ENCODE results near the gene NR1H4.

NR1H4 gene

GRCh38 chr12:100504804-100505203 lies 31.1 kb downstream of the NR1H4 start:
- TF ChIP-seq ZNF274 (IDR thresholded peaks at IDR 0.05; ENCODE audit: low read depth, low read length) (no peak), YY1 (IDR thresholded peaks at IDR 0.05; ENCODE audit: insufficient read depth, insufficient read length) (no peak), SUZ12 (IDR thresholded peaks at IDR 0.05; ENCODE audit: extremely low read depth, insufficient read depth, insufficient read length) (no peak)
- H3K4me1 ChIP-seq (ENCODE audit: insufficient read depth, insufficient read length): no peaks in the 10 kb centered on the region

GRCh38 chr12:100508751-100509150 lies 35.1 kb downstream of the NR1H4 start:
- no peak for TF ChIP-seq YY1 (IDR thresholded peaks at IDR 0.05; ENCODE audit: insufficient read depth, insufficient read length)
- TF ChIP-seq ZNF274 (IDR thresholded peaks at IDR 0.05; ENCODE audit: low read depth, low read length): no peak
- no peak for TF ChIP-seq SUZ12 (IDR thresholded peaks at IDR 0.05; ENCODE audit: extremely low read depth, insufficient read depth, insufficient read length)
- Histone ChIP-seq H3K9ac (ENCODE audit: insufficient read length, low read depth) (no peak overlapping the region), H3K36me3 (ENCODE audit: insufficient read depth, insufficient read length, low read length) (no peaks in the 10 kb centered on the region), H3K9me3 (ENCODE audit: insufficient read depth, low read length) (no peaks in the 10 kb centered on the region), H3K27me3 (ENCODE audit: insufficient read depth, insufficient read length) (no peaks in the 10 kb centered on the region), H3K4me1 (ENCODE audit: insufficient read depth, insufficient read length) (no peaks in the 10 kb centered on the region), H3K4me3 (ENCODE audit: insufficient read length, low read depth) (no peak overlapping the region)
- DNase-seq (ENCODE audit: low read depth, low spot score): no peak

More at GRCh38 chr12:100504804-100505203, 31.1 kb downstream of the NR1H4 start:
- DNase-seq (ENCODE audit: low read depth, low spot score): no peak
- Histone ChIP-seq H3K4me3 (ENCODE audit: insufficient read length, low read depth) (no peak overlapping the region), H3K27me3 (ENCODE audit: insufficient read depth, insufficient read length) (no peaks in the 10 kb centered on the region), H3K9me3 (ENCODE audit: insufficient read depth, low read length) (no peaks in the 10 kb centered on the region), H3K36me3 (ENCODE audit: insufficient read depth, insufficient read length, low read length) (no peaks in the 10 kb centered on the region), H3K9ac (ENCODE audit: insufficient read length, low read depth) (no peak overlapping the region)

- no peak overlapping the region for H3K9ac ChIP-seq (ENCODE audit: insufficient read length, low read depth)
- H3K27me3 ChIP-seq (ENCODE audit: insufficient read depth, insufficient read length): no peaks in the 10 kb centered on the region
- no peak overlapping the region for H3K4me3 ChIP-seq (ENCODE audit: insufficient read length, low read depth)
- no peaks in the 10 kb centered on the region for H3K9me3 ChIP-seq (ENCODE audit: insufficient read depth, low read length)
- no peaks in the 10 kb centered on the region for H3K36me3 ChIP-seq (ENCODE audit: insufficient read depth, insufficient read length, low read length)
- no peak for DNase-seq (ENCODE audit: low read depth, low spot score)
- no peaks in the 10 kb centered on the region for H3K4me1 ChIP-seq (ENCODE audit: insufficient read depth, insufficient read length)
- TF ChIP-seq ZNF274 (IDR thresholded peaks at IDR 0.05; ENCODE audit: low read depth, low read length) (no peak), SUZ12 (IDR thresholded peaks at IDR 0.05; ENCODE audit: extremely low read depth, insufficient read depth, insufficient read length) (no peak), YY1 (IDR thresholded peaks at IDR 0.05; ENCODE audit: insufficient read depth, insufficient read length) (no peak)
Measured at GRCh38 chr12:100512692-100513091, 39.0 kb downstream of the NR1H4 start.

GRCh38 chr12:100515968-100516367 lies 42.3 kb downstream of the NR1H4 start:
- TF ChIP-seq ZNF274 (IDR thresholded peaks at IDR 0.05; ENCODE audit: low read depth, low read length) (no peak), SUZ12 (IDR thresholded peaks at IDR 0.05; ENCODE audit: extremely low read depth, insufficient read depth, insufficient read length) (no peak), YY1 (IDR thresholded peaks at IDR 0.05; ENCODE audit: insufficient read depth, insufficient read length) (no peak)
- no peak for DNase-seq (ENCODE audit: low read depth, low spot score)
- Histone ChIP-seq H3K4me1 (ENCODE audit: insufficient read depth, insufficient read length) (no peaks in the 10 kb centered on the region), H3K27me3 (ENCODE audit: insufficient read depth, insufficient read length) (no peaks in the 10 kb centered on the region), H3K4me3 (ENCODE audit: insufficient read length, low read depth) (no peak overlapping the region), H3K9ac (ENCODE audit: insufficient read length, low read depth) (no peak overlapping the region), H3K9me3 (ENCODE audit: insufficient read depth, low read length) (no peaks in the 10 kb centered on the region), H3K36me3 (ENCODE audit: insufficient read depth, insufficient read length, low read length) (no peaks in the 10 kb centered on the region)

GRCh38 chr12:100518376-100518775 lies 44.7 kb downstream of the NR1H4 start:
- Histone ChIP-seq H3K4me3 (ENCODE audit: insufficient read length, low read depth) (no peak overlapping the region), H3K36me3 (ENCODE audit: insufficient read depth, insufficient read length, low read length) (no peaks in the 10 kb centered on the region), H3K4me1 (ENCODE audit: insufficient read depth, insufficient read length) (no peaks in the 10 kb centered on the region), H3K27me3 (ENCODE audit: insufficient read depth, insufficient read length) (no peaks in the 10 kb centered on the region), H3K9me3 (ENCODE audit: insufficient read depth, low read length) (no peaks in the 10 kb centered on the region), H3K9ac (ENCODE audit: insufficient read length, low read depth) (no peak overlapping the region)
- no peak for DNase-seq (ENCODE audit: low read depth, low spot score)
- TF ChIP-seq YY1 (IDR thresholded peaks at IDR 0.05; ENCODE audit: insufficient read depth, insufficient read length): no peak
- TF ChIP-seq SUZ12 (IDR thresholded peaks at IDR 0.05; ENCODE audit: extremely low read depth, insufficient read depth, insufficient read length): no peak
- no peak for TF ChIP-seq ZNF274 (IDR thresholded peaks at IDR 0.05; ENCODE audit: low read depth, low read length)

GRCh38 chr12:100520048-100520769 lies 46.5 kb downstream of the NR1H4 start:
- Histone ChIP-seq H3K4me1 (ENCODE audit: insufficient read depth, insufficient read length) (no peaks in the 10 kb centered on the region), H3K27me3 (ENCODE audit: insufficient read depth, insufficient read length) (no peaks in the 10 kb centered on the region), H3K36me3 (ENCODE audit: insufficient read depth, insufficient read length, low read length) (no peaks in the 10 kb centered on the region), H3K4me3 (ENCODE audit: insufficient read length, low read depth) (no peak overlapping the region), H3K9ac (ENCODE audit: insufficient read length, low read depth) (no peak overlapping the region), H3K9me3 (ENCODE audit: insufficient read depth, low read length) (no peaks in the 10 kb centered on the region)
- DNase-seq (ENCODE audit: low read depth, low spot score): no peak
- no peak for TF ChIP-seq SUZ12 (IDR thresholded peaks at IDR 0.05; ENCODE audit: extremely low read depth, insufficient read depth, insufficient read length)
- TF ChIP-seq ZNF274 (IDR thresholded peaks at IDR 0.05; ENCODE audit: low read depth, low read length): no peak
- TF ChIP-seq YY1 (IDR thresholded peaks at IDR 0.05; ENCODE audit: insufficient read depth, insufficient read length): no peak

- DNase-seq (ENCODE audit: low read depth, low spot score): no peak
- no peaks in the 10 kb centered on the region for H3K9me3 ChIP-seq (ENCODE audit: insufficient read depth, low read length)
- no peak overlapping the region for H3K4me3 ChIP-seq (ENCODE audit: insufficient read length, low read depth)
- no peaks in the 10 kb centered on the region for H3K36me3 ChIP-seq (ENCODE audit: insufficient read depth, insufficient read length, low read length)
- no peak overlapping the region for H3K9ac ChIP-seq (ENCODE audit: insufficient read length, low read depth)
- no peaks in the 10 kb centered on the region for H3K27me3 ChIP-seq (ENCODE audit: insufficient read depth, insufficient read length)
- TF ChIP-seq YY1 (IDR thresholded peaks at IDR 0.05; ENCODE audit: insufficient read depth, insufficient read length) (no peak), SUZ12 (IDR thresholded peaks at IDR 0.05; ENCODE audit: extremely low read depth, insufficient read depth, insufficient read length) (no peak), ZNF274 (IDR thresholded peaks at IDR 0.05; ENCODE audit: low read depth, low read length) (no peak)
- H3K4me1 ChIP-seq (ENCODE audit: insufficient read depth, insufficient read length): no peaks in the 10 kb centered on the region
Measured at GRCh38 chr12:100521958-100522357, 48.3 kb downstream of the NR1H4 start.
